B cell (primary cell): ENCODE data around the gene OR1S1. TPM values are rescaled to one million over a fixed set of nuclear protein-coding genes. Genes with fewer than 3 reads are reported as not detected.

ENCODE experiments used
- ATAC-seq: fragments of 200-7000 bp; cut with Tn5 transposase; one replicate; pipeline ENCODE4 v1.10.0; 2021; ENCODE audit warnings: low read depth, mild to moderate bottlenecking, moderate number of reproducible peaks, moderate library complexity
- CTCF ChIA-PET: fragments of 350-600 bp; sonication (Branson Sonifier 250); formaldehyde crosslinking; loops from one replicate; lab custom pipeline; 2021; ENCODE audit warnings: antibody characterized with exemption, inconsistent platforms; lab: Charles Lee
- POLR2A ChIA-PET: fragments of 350-600 bp; sonication (Branson Sonifier 250); formaldehyde crosslinking; loops from one replicate; lab custom pipeline; 2021; ENCODE audit warnings: antibody characterized with exemption; lab: Charles Lee
- DNase-seq: peaks from one replicate; pipeline ENCODE4 v3.0.0; 2013
- H2AFZ ChIP-seq: 2 replicates; pipeline ENCODE4 v1.6.1; 2012; ENCODE audit warnings: mild to moderate bottlenecking, low read depth, low read length; ENCODE audit not compliant: insufficient read depth, poor library complexity, severe bottlenecking
- H3K27ac ChIP-seq, 2 donors: 1 replicate in 1 of 2; 2 replicates in 1 of 2; pipeline ENCODE4 v1.5.1; 2012 to 2013; ENCODE audit warnings: low read length in 2 of 2, mild to moderate bottlenecking in 2 of 2, moderate library complexity in 1 of 2
- H3K27me3 ChIP-seq, 4 experiments: fragments of 200-600 bp in 1 of 4; sonication (generic) in 1 of 4; replicated peaks in 1 of 4; 1 replicate in 2 of 4; 2 replicates in 2 of 4; pipeline versions ENCODE4 v1.6.1 to v1.7.0; 2013 to 2016; ENCODE audit warnings: low read length in 3 of 4, mild to moderate bottlenecking in 2 of 4, mixed read lengths in 1 of 4, moderate library complexity in 1 of 4; ENCODE audit not compliant: insufficient read depth in 4 of 4, control insufficient read depth in 3 of 4; ENCODE audit errors: control extremely low read depth in 1 of 4
- H3K36me3 ChIP-seq, 2 experiments: replicated peaks in 1 of 2; 1 replicate in 1 of 2; 2 replicates in 1 of 2; pipeline versions ENCODE4 v1.6.1 to v1.7.1; 2013; ENCODE audit warnings: low read length in 1 of 2; ENCODE audit not compliant: insufficient read depth in 2 of 2, control insufficient read depth in 1 of 2; ENCODE audit errors: control extremely low read depth in 1 of 2, extremely low read depth in 1 of 2
- H3K4me1 ChIP-seq, 2 donors: fragments of 200-600 bp in 1 of 2; sonication (generic) in 1 of 2; 1 replicate in 1 of 2; 2 replicates in 1 of 2; pipeline versions ENCODE4 v1.5.1 to v1.6.1; 2013 to 2017; ENCODE audit warnings: low read length in 2 of 2; ENCODE audit not compliant: control insufficient read depth in 2 of 2, insufficient read depth in 2 of 2
- H3K4me2 ChIP-seq: replicated peaks from 2 replicates; pipeline ENCODE3; 2012; ENCODE audit warnings: mild to moderate bottlenecking, low read depth, low read length; ENCODE audit not compliant: poor library complexity, severe bottlenecking
- H3K4me3 ChIP-seq, 5 experiments: fragments of 200-600 bp in 1 of 5; sonication (generic) in 1 of 5; 1 replicate in 3 of 5; 2 replicates in 2 of 5; pipeline versions ENCODE4 v1.5.1 to v1.7.0; 2011 to 2016; ENCODE audit warnings: low read length in 4 of 5, mild to moderate bottlenecking in 4 of 5, low read depth in 2 of 5, control low read depth in 1 of 5, moderate library complexity in 1 of 5; ENCODE audit not compliant: insufficient read depth in 1 of 5; ENCODE audit errors: control extremely low read depth in 1 of 5, extremely low read depth in 1 of 5
- H3K79me2 ChIP-seq: fragments of 200-600 bp; sonication (generic); one replicate; pipeline ENCODE4 v1.6.0; 2016; ENCODE audit warnings: low read length; ENCODE audit not compliant: control insufficient read depth, insufficient read depth
- H3K9ac ChIP-seq: fragments of 200-600 bp; sonication (generic); 2 replicates; pipeline ENCODE4 v1.6.1; 2017; ENCODE audit warnings: mild to moderate bottlenecking, low read length, moderate library complexity
- H3K9me3 ChIP-seq, 3 donors: one replicate each; pipeline versions ENCODE4 v1.6.1 to v1.7.1; 2013; ENCODE audit warnings: low read length in 2 of 3; ENCODE audit not compliant: control insufficient read depth in 2 of 3, insufficient read depth in 1 of 3; ENCODE audit errors: control extremely low read depth in 1 of 3
- H4K20me1 ChIP-seq: 2 replicates; pipeline ENCODE4 v1.6.0; 2012; ENCODE audit warnings: mild to moderate bottlenecking, low read length; ENCODE audit not compliant: insufficient read depth, control insufficient read depth, poor library complexity, severe bottlenecking
- H3K27ac Mint-ChIP-seq: one replicate; pipeline ENCODE4 v1.8.0; 2021; ENCODE audit warnings: mixed read lengths
- H3K27me3 Mint-ChIP-seq: one replicate; pipeline ENCODE4 v1.8.0; 2021; ENCODE audit warnings: mixed read lengths
- H3K4me1 Mint-ChIP-seq: one replicate; pipeline ENCODE4 v1.8.0; 2021; ENCODE audit warnings: mixed read lengths
- H3K4me3 Mint-ChIP-seq: one replicate; pipeline ENCODE4 v1.8.0; 2021; ENCODE audit warnings: mixed read lengths
- H3K9me3 Mint-ChIP-seq: one replicate; pipeline ENCODE4 v1.8.0; 2022; ENCODE audit warnings: mixed read lengths; ENCODE audit not compliant: insufficient read depth
- EZH2 ChIP-seq: IDR thresholded peaks from 2 replicates; pipeline ENCODE4 v1.6.1; 2012; ENCODE audit warnings: borderline replicate concordance, low read depth, mild to moderate bottlenecking, moderate library complexity, low read length; ENCODE audit not compliant: insufficient read depth, poor library complexity, severe bottlenecking
- WGBS: methylation state at CpG from one replicate; pipeline ENCODE4 v1.1.5; 2013; ENCODE audit warnings: missing lambda C conversion rate; ENCODE audit not compliant: insufficient coverage; 5-methylcytosine and 5-hydroxymethylcytosine counted together
- intact Hi-C: fragments of 100-400 bp; cut with micrococcal nuclease; formaldehyde crosslinking; loops from one replicate; pipeline ENCODE4 v1.10.0; 2022
- polyA plus RNA-seq: library from polyadenylated mRNA; depleted of rRNA; stranded (reverse); fragments of >200 nt; gene quantifications from 2 replicates; pipeline ENCODE4 v1.2.3, GENCODE V29; 2012
- total RNA-seq, 2 donors: library from RNA; stranded (reverse); fragments of 120-200 nt in 1 of 2; gene quantifications; 1 replicate in 1 of 2; 2 replicates in 1 of 2; pipeline versions ENCODE4 v1.2.3 to v1.2.4, GENCODE V29; 2013 to 2022
- TF ChIP-seq, protein P1 (sequence below): fragments of 200-600 bp; IDR thresholded peaks from one replicate; pipeline ENCODE4 v1.8.0; 2022; ENCODE audit warnings: antibody characterized with exemption, mild to moderate bottlenecking

The OR1S1 gene
- total and polyA plus RNA-seq, 2 donors (not counting 1 experiment from before 2014, with no cell fraction given) = not detected

DNA sequence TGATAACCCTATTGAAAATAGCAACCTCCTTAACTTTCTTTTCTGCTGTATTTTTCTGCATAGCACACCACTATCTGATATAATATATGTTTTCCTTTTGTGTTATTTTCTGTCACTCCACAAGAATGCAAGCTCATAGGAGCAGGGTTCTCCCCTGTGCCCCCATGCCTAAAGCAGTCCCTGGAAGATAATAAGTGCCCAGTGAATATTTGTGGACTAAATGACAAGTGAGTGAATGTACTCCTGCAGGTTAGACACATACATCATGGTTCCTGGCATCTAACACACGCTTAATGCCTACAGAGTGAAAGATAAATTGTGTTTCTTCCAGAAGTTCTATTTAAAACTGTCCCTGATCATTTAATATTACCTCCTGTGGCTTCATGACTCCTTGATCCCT lies 47.5 kb upstream of the OR1S1 start:
- ATAC-seq = no peak
- no peaks in the 10 kb centered on the region for H3K9me3 Mint-ChIP-seq
- H3K9me3 ChIP-seq = no peaks in the 10 kb centered on the region
- H3K36me3 ChIP-seq = no peaks in the 10 kb centered on the region
- no peak overlapping the region for H3K27ac Mint-ChIP-seq
- no peak for DNase-seq
- H3K4me2 ChIP-seq = no peak overlapping the region
- H3K27me3 Mint-ChIP-seq = peaks cover 3% of the 10 kb centered on the region
- no CpG with 5 or more reads among the region's 1 CpG for WGBS
- no peaks in the 10 kb centered on the region for H3K4me1 Mint-ChIP-seq
- H2AFZ ChIP-seq = no peak overlapping the region
- TF ChIP-seq, protein P1, sequence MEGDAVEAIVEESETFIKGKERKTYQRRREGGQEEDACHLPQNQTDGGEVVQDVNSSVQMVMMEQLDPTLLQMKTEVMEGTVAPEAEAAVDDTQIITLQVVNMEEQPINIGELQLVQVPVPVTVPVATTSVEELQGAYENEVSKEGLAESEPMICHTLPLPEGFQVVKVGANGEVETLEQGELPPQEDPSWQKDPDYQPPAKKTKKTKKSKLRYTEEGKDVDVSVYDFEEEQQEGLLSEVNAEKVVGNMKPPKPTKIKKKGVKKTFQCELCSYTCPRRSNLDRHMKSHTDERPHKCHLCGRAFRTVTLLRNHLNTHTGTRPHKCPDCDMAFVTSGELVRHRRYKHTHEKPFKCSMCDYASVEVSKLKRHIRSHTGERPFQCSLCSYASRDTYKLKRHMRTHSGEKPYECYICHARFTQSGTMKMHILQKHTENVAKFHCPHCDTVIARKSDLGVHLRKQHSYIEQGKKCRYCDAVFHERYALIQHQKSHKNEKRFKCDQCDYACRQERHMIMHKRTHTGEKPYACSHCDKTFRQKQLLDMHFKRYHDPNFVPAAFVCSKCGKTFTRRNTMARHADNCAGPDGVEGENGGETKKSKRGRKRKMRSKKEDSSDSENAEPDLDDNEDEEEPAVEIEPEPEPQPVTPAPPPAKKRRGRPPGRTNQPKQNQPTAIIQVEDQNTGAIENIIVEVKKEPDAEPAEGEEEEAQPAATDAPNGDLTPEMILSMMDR = no peak
- no peak for TF ChIP-seq EZH2
- CTCF ChIA-PET = no interaction called here
- POLR2A ChIA-PET = no interaction called here
- no peak overlapping the region for H3K9ac ChIP-seq
- H3K4me1 ChIP-seq = no peaks in the 10 kb centered on the region
- no peaks in the 10 kb centered on the region for H3K27me3 ChIP-seq
- H3K27ac ChIP-seq = no peak overlapping the region
- intact Hi-C loops = no loop called here
- no peak overlapping the region for H3K4me3 ChIP-seq
- no peaks in the 10 kb centered on the region for H3K79me2 ChIP-seq
- no peak overlapping the region for H3K4me3 Mint-ChIP-seq
- no peaks in the 10 kb centered on the region for H4K20me1 ChIP-seq

DNA sequence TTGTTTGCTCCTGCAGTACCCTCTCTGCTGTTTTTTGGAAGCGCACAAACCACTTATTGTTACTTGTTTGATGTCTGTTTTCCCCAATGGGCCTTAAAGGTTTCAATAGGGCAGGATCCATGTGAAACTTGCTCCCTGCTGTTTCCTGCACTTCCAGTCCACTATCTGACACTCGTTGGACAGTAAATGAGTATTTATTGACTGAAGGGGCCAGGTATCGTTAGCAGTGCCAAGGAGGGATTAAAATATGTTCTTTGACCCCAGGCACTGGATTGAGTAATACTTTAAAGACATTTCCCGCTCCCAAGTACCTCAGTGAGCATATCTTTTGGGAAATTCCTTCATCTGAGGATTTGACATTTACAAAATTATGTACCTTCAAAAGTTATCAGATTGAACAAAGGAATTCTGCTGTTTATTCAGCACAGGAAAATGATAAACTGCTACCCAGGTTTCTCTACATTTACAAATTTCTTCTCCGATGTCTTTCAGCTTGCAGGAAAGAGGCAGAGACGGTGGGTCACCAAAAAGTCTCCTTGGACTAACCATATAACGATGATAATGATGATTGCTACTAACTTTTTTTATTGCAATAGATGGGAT lies 46.9 kb upstream of the OR1S1 start:
- Histone ChIP-seq H3K4me3 (no peak overlapping the region), H3K4me2 (no peak overlapping the region), H4K20me1 (no peaks in the 10 kb centered on the region), H3K79me2 (no peaks in the 10 kb centered on the region), H3K9ac (no peak overlapping the region), H3K27me3 (no peaks in the 10 kb centered on the region), H3K9me3 (no peaks in the 10 kb centered on the region), H3K27ac (no peak overlapping the region), H3K4me1 (no peaks in the 10 kb centered on the region), H2AFZ (no peak overlapping the region), H3K36me3 (no peaks in the 10 kb centered on the region)
- ChIA-PET CTCF (no interaction called here), POLR2A (no interaction called here)
- no peak overlapping the region for H3K27ac Mint-ChIP-seq
- H3K4me3 Mint-ChIP-seq = no peak overlapping the region
- DNase-seq (no peak), ATAC-seq (no peak)
- intact Hi-C loops = no loop called here
- WGBS = 67% methylated on average over 1 of the region's 7 CpGs
- TF ChIP-seq, protein P1 = no peak
- TF ChIP-seq EZH2 = no peak
- H3K27me3 Mint-ChIP-seq = no peaks in the 10 kb centered on the region
- no peaks in the 10 kb centered on the region for H3K9me3 Mint-ChIP-seq
- H3K4me1 Mint-ChIP-seq = no peaks in the 10 kb centered on the region
